ENCODE results near the gene REXO5.
"Not testable (repeated sequence)": the region's sequence is repeated elsewhere in the genome, so short reads cannot be mapped to it uniquely, and the experiment has no call there.

The REXO5 gene

DNA sequence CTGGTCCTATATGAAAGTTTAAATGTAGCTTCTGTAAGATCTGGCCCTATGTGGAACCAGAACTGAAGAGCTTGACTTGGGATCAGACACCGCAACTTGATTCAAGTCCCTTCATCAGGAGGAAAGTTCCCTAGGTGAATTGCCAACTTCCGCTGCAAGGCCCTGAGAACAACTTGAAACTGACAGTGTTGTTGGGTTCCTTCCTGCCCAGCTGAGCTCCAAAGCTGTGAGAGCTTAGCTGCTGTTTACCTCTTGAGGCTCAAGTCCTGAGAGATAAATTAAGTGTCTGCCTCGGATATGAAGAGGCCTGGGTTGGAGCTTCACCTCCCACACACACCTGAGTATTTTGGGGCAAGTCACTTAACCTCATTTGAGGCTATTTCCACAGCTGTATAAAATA, 44.7 kb downstream of the REXO5 start:
- no peak for DNase-seq

DNA sequence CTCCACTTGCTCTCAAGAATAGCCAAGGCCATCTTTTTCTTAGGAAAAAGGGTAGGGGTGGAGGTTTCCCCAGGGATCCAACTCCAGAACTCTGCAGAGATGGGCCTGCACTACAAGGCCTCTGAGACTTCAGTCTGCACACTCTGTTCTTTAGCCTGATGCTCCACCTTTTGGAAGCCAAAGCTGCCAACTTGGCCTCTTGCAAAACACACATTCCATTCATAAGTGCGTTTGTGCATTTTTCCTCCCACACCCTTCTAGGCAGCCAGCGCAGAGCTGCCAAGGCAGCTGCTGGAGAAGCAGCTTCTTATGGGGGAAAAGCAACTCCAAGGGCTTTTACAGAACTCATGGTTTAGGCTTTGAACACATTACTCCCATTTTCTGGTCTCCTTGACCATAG, 45.3 kb downstream of the REXO5 start:
- DNase-seq, result no peak

DNA sequence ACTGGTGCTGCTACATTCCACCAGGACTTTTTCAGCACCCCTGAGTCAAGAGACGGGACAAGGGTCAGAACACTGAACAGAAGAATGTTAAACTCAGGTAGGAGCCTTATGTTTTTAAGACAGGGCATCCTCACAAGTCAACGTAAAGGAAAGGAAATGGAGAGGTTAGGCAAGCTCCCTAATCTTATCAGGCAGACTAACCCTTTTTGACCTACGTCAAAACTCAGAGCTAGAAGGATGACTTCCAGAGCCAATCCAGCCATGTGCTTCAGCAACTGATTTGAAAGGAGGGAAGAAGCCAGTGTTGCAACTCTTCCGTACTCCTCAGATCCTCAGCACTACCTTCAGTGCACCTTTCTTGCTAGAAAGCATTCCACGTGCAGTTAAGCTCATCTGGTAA, 46.8 kb downstream of the REXO5 start:
- DNase-seq, result no peak

DNA sequence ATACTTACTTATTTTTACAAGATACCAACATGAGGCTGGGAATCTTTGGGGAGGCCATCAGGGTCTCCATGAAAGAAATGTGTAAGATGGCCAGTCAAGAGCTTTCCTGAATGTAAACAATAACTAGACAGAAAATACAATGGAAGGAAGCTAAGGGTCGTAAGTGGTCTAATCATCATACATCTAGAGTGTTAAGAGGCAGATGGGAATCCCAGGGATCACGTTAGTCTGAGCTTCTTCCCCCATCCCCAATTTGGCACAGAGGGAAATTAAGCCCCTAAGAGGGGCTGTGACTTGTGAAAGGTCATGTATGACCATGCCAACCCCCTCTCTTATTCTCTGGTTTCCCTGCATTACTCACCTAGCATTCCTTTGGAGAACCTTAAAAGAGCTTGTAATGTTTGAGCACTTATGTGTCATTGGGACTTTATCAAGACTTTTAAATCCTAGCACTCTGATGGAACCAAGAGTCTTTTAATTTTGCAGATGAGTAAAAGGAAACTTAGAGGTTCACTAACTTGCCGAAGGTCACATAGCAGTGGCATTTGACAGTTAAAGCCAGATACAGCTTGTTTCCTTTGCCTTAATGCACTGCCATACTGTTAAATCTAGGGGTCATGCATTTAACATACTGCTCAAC, 47.8 kb downstream of the REXO5 start:
- no peak for DNase-seq

DNA sequence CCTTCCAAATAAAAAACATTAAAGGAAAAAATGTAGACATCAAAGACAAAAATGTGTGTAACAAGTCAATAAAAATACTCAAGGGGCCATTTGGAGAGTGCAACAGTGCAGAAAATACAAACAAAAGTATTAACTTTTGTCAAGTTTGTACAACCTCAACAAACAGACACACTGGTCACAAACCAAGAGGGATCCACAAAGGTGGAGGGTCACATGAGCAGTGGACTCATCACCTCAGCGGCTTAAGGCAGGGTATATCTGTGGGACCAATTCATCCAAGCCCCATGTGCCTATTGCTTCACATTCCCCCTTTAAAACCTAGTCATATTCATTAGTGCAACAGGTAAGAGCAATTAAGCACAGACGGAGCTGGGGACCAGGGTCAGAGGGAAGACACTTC, 48.6 kb downstream of the REXO5 start:
- DNase-seq, result no peak

DNA sequence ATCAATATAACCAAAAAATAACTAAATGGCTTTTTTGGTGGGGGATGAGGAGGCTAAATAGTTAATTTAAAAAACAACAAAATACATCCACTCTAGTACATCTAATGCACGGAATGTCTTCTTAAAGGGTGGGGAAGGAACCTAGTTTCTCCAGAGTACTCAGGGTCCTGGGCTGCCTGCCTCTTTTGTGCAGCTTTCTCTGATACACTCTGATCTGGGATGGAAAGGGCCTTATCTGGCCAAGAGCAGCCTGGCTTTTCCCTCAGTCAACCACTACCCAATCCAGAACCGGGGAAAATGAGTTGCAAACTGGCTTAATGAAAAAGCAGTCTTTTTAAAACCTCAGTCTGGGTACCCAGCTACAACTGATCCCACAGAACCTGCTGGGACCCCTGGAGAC, 51.0 kb downstream of the REXO5 start:
- no peak for DNase-seq

DNA sequence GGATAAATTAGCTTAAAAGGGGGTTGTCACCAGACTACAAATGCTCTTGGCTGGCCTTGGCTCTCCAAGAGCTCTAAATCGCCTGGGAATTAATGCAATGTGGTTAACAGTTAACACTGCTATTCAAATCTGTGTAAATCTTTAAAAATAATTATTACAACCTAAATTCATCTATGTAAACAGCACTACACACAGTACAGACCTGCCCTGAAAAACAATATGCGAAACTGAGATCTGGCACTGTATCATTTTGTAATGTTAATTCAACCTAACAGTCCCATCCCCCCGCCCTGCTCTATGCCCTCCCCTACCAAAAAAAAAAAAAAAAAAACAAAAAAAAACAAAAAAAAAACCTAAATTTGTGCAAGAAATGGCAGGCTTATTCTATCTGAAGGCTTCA, 52.9 kb downstream of the REXO5 start:
- no peak for DNase-seq

DNA sequence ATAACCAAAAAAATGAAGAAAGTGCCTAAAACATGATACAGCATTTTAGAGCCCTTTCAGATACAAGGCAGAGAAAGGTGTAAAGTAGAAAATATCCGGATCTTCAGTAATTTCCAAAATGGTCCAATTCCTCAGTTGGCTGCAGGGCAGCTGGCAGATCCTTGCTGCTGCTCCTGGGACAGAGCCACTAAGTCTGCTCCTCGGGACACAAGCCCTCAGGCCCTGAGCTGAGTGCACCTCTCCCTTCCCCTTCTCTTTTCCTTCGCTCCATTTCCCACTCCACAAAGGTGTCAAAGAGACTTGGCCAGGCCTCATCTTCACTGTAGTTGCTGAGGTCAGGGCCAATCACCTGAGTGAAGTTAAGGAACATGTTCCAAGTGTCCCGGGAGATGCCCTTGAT, 53.4 kb downstream of the REXO5 start:
- no peak for DNase-seq

DNA sequence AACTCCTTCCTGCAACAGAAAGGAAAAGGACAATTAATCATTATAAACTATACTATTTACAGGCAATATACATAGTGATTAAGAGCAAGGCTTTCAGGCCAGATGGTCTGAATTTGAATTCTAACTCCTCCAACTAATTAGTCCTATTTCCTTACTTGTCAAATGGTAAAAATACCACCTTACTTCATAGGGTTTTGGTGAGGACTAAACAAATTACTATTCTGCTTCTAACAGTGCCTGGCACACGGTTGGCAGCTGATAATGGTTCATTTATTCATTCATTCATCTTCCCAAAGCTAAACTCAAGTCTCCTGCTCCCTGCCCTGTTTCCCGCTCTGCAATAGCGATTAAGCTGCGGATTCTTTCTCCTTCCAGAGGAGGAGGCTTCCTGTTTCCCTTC, 54.0 kb downstream of the REXO5 start:
- no peak for DNase-seq

DNA sequence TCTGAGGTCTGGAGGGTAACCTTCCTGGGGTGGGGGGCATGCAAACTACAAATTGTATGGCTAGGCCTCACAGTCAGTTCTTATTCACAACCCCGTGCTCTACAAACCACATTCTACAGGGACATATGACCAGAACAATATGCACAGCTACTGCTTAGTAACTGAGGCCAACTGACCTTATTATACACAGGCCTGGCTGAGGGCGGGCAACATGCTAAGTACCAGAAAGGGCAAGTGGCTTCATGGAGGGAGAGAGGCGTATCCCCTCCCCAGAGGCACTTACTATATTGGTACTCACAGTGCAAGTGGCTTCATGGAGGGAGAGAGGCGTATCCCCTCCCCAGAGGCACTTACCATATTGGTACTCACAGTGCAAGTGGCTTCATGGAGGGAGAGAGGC, 54.7 kb downstream of the REXO5 start:
- DNase-seq, result not testable (repeated sequence)

DNA sequence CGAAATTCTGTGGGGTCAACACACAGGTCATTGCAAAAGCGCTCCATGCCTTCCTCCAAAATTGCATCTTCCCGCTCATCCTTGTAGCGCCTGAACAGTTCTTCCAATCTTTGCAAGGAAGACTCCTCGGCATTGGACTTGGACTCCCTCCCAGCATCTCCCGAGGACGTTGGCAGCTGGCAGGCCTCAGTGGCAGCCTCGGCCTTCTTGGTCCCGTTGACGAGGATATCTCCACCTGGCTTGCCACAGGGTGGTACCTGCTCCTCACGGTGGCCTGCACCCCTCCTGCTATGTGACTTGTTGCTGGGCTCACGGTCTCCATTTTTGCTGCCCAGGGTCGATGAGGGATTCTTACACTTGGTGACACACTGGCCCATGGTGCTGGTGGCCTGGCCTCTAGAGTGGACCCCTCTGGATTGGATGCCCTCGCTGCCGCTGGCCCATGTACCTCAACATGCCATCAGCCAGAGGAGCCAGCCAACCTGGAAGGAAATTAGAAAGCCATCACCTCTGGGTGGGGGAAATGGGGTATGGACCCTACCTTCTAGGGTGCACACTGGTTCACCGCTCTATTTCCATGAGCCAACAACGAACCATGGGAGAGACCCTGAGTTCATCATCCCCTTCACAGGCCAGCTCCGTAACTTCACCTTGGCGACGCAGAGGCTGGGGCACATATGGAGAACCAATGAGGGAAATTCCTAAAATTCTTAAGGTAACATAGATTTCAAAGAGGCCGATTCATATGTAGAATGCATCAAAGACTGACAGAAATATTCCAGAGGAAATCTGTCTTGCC, 56.0 kb downstream of the REXO5 start:
- no peak for DNase-seq

DNA sequence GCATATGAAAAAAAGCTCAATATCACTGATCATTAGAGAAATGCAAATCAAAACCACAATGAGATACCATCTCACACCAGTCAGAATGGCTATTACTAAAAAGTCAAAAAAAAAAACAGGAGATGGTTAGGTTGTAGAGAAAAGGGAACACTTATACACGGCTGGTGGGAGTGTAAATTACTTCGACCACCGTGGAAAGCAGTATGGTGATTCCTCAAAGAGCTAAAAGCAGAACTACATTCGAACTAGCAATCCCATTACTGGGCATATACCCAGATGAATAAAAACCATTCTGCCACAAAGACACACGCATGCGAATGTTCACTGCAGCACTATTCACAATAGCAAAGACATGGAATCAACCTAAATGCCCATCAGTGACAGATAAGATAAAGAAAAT, 58.0 kb downstream of the REXO5 start:
- not testable (repeated sequence) for DNase-seq

DNA sequence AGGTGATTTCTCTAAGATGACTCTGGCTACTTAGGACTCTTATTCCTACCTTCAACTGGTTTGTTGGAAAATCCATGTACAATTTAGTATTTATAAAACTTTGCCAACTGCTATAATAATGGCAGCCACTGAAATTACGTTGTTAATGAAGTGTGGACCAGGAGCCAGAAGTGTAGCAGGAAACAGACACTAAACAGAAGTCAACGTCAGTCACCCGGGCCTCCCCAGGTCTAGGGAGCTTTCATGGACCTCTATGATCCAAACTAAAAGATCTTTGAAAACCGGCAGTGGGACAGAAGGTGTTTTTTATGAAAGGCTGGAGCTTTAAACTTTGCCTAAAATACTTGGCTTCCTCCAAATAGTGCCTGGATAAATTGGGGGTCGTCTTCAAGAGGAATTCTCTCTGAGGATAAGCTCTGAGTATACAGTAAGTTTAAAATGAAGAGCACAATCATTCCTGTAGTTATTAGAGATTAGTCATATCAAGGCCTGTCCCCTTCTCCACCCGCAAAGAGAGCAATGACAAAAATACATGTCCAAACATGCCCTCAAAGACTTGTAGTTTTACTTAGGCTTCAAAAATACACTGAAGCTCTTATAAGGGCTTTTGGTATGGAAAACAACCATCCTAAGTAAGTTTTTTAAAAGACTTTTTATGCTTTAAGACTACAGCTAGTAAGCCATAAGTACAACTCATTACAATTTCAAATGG, 59.2 kb downstream of the REXO5 start:
- no peak for DNase-seq

DNA sequence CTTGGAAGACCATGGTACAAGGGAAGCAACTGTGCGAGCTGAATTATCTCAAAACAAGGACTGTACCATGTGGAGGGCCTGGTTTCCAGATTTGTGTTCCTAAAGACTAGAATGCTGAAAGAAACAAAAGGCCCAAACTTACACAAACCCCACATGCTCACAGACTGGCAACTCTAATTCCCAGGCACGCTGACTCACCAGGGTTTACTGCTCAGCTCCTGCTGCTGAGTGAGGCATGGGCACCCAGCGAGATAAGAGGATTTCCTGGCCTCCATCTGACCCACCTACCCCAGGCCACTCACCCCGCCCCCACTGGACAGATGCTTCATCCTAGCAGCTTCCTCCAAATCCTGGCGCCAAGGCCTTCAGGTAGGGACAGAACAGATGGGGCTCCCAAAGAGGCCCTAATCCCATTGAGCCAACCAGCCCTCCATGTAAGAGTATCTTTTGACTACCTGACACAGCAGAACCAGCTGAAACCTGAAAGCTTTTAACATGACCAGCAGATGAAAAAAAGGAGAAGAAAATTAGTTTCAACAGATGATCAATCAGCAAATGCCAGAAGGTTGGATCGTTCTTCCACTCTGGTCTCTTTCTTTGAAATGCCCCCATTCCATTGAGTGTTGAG, 59.9 kb downstream of the REXO5 start:
- no peak for DNase-seq

DNA sequence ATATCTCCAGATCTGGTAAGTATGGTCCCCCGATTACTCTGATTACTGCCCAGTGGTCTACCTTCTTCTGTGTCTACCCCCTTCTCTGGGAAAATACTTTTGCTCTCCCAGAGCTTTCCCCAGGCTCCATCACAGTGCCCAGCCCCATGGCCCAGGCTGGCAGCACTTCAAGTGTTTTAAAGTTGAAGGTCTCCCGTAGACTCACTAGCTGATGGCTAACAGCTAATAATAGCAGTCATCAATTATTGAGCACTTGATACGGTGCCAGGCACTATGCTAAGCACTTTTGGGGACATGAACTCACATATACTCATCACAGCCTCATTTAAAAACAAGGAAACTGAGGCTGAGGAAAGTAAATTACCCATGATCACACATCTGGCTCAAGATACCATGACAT, 60.5 kb downstream of the REXO5 start:
- no peak for DNase-seq

DNA sequence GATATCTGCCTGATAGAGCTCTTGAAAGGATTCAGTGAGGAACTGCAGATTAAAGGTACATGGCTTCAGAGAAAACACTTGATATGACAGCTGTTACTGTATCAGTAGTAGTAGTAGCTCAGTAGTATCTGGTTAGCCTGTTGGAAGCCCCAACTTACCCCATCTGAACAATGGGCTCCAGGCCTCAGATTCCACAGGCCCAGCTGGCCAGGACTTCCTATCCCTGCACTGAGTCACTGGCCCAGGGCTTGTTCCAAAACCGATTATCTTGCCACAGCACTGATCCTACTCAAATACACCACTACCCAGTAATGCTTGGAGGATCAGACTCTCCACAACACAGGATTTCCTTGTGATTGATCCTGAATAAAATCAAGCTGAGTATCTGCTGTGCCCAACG, 61.3 kb downstream of the REXO5 start:
- no peak for DNase-seq

DNA sequence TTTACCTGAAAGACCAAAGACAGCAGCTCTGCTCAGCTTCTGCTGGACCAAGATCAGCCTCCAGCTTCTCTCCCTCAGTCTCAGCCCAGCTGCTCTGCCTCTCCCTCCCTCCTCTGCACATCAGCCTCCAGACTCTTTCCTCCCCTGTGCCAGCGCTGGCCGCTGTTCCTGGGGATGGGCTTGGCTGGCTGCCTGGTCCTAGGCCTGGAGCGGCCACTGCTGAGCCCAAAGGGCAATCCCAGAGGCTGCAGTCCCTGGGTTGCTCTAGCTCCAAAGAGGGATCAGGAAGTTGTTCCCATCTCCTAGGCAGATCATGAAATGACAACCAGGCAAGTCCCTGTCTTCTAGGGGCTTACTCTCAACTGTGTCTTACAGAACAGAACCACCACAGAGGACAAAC, 62.6 kb downstream of the REXO5 start:
- DNase-seq, result no peak

DNA sequence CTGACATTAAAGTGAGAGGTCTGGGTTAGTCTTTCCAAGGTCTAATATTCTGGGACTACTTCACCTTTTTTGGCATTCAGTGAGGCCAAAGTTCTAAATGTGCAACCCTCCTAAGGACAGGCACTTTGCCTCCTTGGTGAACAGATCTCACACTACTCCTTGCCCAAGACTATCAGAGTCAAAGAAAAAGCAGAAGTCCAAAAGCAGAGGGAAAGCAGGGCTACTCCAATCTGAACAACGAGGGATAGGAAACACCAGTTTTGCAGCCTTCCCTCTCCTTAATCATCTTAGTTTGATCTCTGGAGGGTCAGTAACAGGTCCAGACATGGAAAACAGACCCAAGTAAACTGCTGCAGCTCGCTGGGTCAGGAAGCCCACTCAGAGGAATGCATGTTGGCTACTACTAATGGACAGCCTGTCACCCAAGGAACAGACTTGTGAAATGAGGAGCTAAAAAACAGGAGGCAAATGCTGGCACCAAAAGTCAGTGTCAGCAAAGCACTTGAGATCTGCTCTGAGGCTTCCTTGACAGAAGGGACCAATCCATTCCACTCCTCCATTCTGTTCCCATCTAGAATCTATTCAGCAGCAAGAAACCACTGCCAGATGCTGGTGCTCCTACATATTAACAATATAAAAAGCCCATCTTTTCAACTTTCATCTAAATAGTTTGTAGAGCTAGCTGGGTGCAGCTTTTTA, 63.9 kb downstream of the REXO5 start:
- DNase-seq, result no peak

DNA sequence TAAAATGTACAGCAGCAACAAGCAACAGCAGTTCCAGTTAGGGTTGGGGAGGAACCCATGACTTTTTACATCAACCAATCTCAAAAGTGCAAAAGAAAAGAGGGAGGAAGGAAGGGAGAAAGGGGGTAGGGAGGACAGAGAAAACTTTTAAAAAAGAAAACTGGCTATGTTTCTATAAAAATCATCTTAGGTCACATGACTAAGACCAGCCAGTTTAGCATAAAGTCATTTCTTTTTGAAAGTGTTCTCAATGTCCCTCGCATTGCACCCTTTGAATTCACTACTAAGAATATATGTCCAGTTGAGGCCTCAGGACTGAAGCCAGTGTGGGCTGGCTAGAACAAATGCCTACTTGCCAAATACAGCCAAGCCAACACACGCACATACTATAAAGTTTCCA, 64.9 kb downstream of the REXO5 start:
- DNase-seq, result no peak

DNA sequence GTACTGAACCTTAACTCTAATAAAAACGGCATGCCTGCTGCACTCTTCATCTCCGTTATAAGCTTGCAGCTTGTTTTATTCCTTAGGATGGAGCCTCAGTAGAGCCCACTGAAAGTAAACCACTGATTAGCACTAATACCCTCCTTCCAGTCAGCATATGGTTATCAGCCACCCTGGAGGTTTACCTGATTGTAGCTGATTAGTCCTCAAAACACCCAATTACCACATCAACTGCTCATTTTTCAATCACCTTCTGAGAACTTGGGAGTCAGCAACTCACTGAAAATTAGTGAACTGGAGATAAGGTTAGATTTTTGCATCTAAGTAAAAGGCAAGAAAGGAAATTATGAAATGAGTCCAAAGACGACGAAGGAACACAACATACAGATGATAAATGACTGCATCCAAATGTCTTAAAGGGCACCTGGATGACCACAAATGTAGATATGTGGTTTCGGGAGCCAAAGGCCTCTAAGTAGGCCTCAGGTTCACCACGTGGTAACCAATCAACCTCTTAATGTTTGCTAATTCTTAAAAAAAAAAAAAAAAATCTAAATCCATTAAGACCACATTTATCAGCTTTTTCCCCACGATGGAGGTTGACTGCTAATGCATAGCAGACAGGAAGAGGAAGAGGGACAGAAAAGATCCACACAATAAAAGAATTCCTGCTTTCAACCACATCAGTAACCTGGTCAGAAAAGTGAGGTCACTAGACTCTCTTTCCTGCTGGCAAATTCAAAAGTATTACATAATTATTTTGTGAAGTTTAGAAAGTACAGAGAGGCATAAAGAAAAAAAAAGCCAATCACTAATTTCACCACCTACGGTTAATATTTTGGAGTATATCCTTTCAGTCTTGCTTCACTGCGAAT, 65.9 kb downstream of the REXO5 start:
- DNase-seq, result no peak

DNA sequence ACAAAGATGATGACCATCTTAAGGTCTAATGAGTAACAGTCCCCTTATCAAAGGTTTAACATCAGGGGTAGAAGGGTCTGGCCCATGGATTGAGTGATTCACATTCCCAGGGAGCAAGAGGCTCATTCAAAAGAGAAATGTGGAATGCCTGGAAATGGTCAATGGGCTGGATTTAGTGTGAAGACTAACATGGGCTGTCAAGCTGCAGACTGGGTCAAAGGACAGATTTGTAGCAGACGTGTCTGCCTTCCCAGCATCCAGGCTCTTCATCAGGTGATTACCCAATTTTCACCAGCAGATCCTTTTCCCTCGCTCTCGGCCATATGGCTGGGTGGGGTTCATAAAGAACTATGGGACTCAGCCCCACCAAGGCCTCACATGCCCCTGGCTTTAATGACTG, 67.0 kb downstream of the REXO5 start:
- no peak for DNase-seq

DNA sequence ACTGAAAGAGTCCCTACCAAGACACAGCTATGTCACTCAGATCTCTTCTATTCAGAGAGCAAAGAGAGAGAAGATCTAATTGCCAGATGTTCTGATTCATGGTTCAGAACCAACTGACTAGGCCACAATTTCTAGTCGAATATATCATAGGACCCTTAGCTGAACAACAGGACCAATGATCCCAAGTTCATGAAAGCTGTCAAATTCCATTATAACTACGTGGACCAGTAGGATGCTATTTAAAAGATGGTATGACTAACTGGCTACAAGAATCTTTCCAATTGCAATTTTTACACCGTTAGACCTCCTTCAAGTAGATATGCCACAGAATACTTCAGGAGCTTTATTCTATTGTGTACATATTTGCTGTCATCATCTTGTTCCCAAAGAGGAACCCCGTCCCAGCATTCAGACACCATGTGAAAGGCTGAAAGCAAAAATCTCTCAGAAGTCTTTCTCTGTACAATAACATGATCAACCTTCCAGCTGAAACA, 67.8 kb downstream of the REXO5 start:
- DNase-seq, result no peak

All from activated CD4-positive, alpha-beta T cell treated with anti-CD3 and anti-CD28 coated beads, Interleukin-2, amount 50 U/mL, for 4 hours (primary cell).